Spleen (tissue), 11 donors: ENCODE measurements around the gene CHD6. TPM values are rescaled to one million over a fixed set of nuclear protein-coding genes. Genes with fewer than 3 reads are reported as not detected.

Experiments used
- DNase-seq: peaks from one replicate; pipeline ENCODE4 v3.0.0-alpha.2; 2020
- H3K27ac ChIP-seq, 8 donors: fragments of 200-600 bp; sonication (generic) in 7 of 8; 1 replicate in 4 of 8; 2 replicates in 4 of 8; pipeline versions ENCODE4 v1.5.0 to v1.8.0; 2016 to 2021; ENCODE audit warnings: inconsistent platforms in 4 of 8, mild to moderate bottlenecking in 4 of 8, moderate library complexity in 1 of 8
- H3K27me3 ChIP-seq, 7 donors: fragments of 200-600 bp; sonication (generic) in 6 of 7; replicated peaks in 1 of 7; 1 replicate in 4 of 7; 2 replicates in 3 of 7; pipeline versions ENCODE4 v1.5.0 to v1.8.0; 2016 to 2021; ENCODE audit warnings: inconsistent platforms in 3 of 7, mild to moderate bottlenecking in 1 of 7
- H3K36me3 ChIP-seq, 6 donors: fragments of 200-600 bp; sonication (generic) in 5 of 6; 1 replicate in 4 of 6; 2 replicates in 2 of 6; pipeline versions ENCODE4 v1.5.0 to v1.8.0; 2016 to 2021; ENCODE audit warnings: inconsistent platforms in 2 of 6
- H3K4me1 ChIP-seq, 6 donors: fragments of 200-600 bp; sonication (generic) in 5 of 6; 1 replicate in 3 of 6; 2 replicates in 3 of 6; pipeline versions ENCODE4 v1.5.0 to v1.8.0; 2016 to 2021; ENCODE audit warnings: inconsistent platforms in 3 of 6
- H3K4me3 ChIP-seq, 8 donors: fragments of 200-600 bp; sonication (generic) in 7 of 8; 1 replicate in 4 of 8; 2 replicates in 4 of 8; pipeline versions ENCODE4 v1.5.0 to v1.8.0; 2016 to 2021; ENCODE audit warnings: inconsistent platforms in 4 of 8, mild to moderate bottlenecking in 4 of 8, moderate library complexity in 2 of 8
- H3K9me3 ChIP-seq, 8 donors: fragments of 200-600 bp; sonication (generic) in 7 of 8; 1 replicate in 4 of 8; 2 replicates in 4 of 8; pipeline versions ENCODE4 v1.5.0 to v1.8.0; 2016 to 2021; ENCODE audit warnings: inconsistent platforms in 4 of 8
- POLR2A ChIP-seq, 3 donors: fragments of 450-650 bp; IDR thresholded peaks; one replicate each; pipeline ENCODE4 v1.5.1; 2017; ENCODE audit warnings: antibody characterized with exemption in 3 of 3, mild to moderate bottlenecking in 1 of 3
- POLR2AphosphoS5 ChIP-seq, 3 donors: sonication (generic); formaldehyde crosslinking; IDR thresholded peaks; one replicate each; pipeline ENCODE4 v1.5.1; 2017; ENCODE audit warnings: antibody characterized with exemption in 3 of 3
- WGBS, 5 donors: extraction: QIAGEN DNeasy Blood & Tissue Kit in 3 of 5; methylation state at CpG; one replicate each; pipeline versions ENCODE4 v1.1.5 to v1.1.7; 2013 to 2018; 5-methylcytosine and 5-hydroxymethylcytosine counted together
- intact Hi-C: fragments of 100-400 bp; cut with DNase I; formaldehyde crosslinking; loops from one replicate; pipeline ENCODE4 v1.15.0; 2023; ENCODE audit warnings: low total_unique reads
- polyA plus RNA-seq, 3 donors: library from polyadenylated mRNA; stranded (reverse); fragments of 200-250 nt; gene quantifications; one replicate each; pipeline ENCODE4 v1.2.1, GENCODE V29; 2013
- total RNA-seq, 7 donors: library from RNA; depleted of rRNA in 3 of 7; stranded (reverse); fragments of >200 nt in 3 of 7; fragmentation: NEBNext Ultra II Directional in 4 of 7; extraction: Animal tissue kit (Norgen Biotek cat#: 25700) in 4 of 7; gene quantifications; one replicate each; pipeline versions ENCODE4 v1.1.0 to v1.2.1, GENCODE V29; 2016 to 2021
- TF ChIP-seq, protein P1 (sequence below), 11 experiments: fragments of 200-600 bp in 7 of 11; fragments of 450-650 bp in 4 of 11; sonication (generic) in 4 of 11; IDR thresholded peaks in 8 of 11; conservative IDR thresholded peaks in 3 of 11; 1 replicate in 7 of 11; 2 replicates in 4 of 11; pipeline versions ENCODE4 v1.4.0 to v1.8.0; 2016 to 2021; ENCODE audit warnings: antibody characterized with exemption in 11 of 11, inconsistent platforms in 4 of 11, mild to moderate bottlenecking in 1 of 11
- donor health status: healthy with polysubstance abuse.
- donor health status: DM: no; HTN: no; CAD: no; lungs with moderate emphysema.
- donor health status: DM: no; HTN: no; CAD: no.
- donor health status: Bipolar disorder and iron deficiency.
- donor health status: healthy.
- donor health status: DM: no; HTN: no; CAD: no.
- donor health status: DM: yes; HTN: yes; CAD: no.

Gene CHD6
- total and polyA plus RNA-seq, 10 donors, result 4.2 to 68.3 (median 47.8) TPM

GRCh38 chr20:41566896-41567527 is 51.2 kb downstream of the CHD6 start:
- no peaks in the 10 kb centered on the region for H3K9me3 ChIP-seq
- TF ChIP-seq POLR2AphosphoS5 (IDR thresholded peaks at IDR 0.05), result no peak
- TF ChIP-seq, protein P1, sequence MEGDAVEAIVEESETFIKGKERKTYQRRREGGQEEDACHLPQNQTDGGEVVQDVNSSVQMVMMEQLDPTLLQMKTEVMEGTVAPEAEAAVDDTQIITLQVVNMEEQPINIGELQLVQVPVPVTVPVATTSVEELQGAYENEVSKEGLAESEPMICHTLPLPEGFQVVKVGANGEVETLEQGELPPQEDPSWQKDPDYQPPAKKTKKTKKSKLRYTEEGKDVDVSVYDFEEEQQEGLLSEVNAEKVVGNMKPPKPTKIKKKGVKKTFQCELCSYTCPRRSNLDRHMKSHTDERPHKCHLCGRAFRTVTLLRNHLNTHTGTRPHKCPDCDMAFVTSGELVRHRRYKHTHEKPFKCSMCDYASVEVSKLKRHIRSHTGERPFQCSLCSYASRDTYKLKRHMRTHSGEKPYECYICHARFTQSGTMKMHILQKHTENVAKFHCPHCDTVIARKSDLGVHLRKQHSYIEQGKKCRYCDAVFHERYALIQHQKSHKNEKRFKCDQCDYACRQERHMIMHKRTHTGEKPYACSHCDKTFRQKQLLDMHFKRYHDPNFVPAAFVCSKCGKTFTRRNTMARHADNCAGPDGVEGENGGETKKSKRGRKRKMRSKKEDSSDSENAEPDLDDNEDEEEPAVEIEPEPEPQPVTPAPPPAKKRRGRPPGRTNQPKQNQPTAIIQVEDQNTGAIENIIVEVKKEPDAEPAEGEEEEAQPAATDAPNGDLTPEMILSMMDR (IDR thresholded peaks at IDR 0.05 in 8 of 11, conservative IDR thresholded peaks at IDR 0.05 in 3 of 11), result no peak
- TF ChIP-seq POLR2A (IDR thresholded peaks at IDR 0.05), result no peak
- 92 to 100% (median 98%) methylated on average over 2 to 3 of the region's 3 CpGs for WGBS, 5 donors
- DNase-seq, result no peak
- H3K27me3 ChIP-seq, result no peaks in the 10 kb centered on the region
- H3K36me3 ChIP-seq, result peaks cover 0 to 12% (median 0%) of the 10 kb centered on the region in 6 donors
- H3K27ac ChIP-seq, result no peak overlapping the region
- H3K4me3 ChIP-seq, result no peak overlapping the region
- intact Hi-C loops, result no loop called here
- peaks cover 0 to 57% (median 32%) of the 10 kb centered on the region in 6 donors for H3K4me1 ChIP-seq

- Histone ChIP-seq H3K4me3 (no peak overlapping the region), H3K9me3 (no peaks in the 10 kb centered on the region), H3K27me3 (no peaks in the 10 kb centered on the region), H3K4me1 (peaks cover 0 to 62% (median 40%) of the 10 kb centered on the region in 6 donors), H3K36me3 (peaks cover 0 to 16% (median 0%) of the 10 kb centered on the region in 6 donors), H3K27ac (no peak overlapping the region)
- WGBS, 5 donors, result 91 to 98% (median 96%) methylated on average over 1 of the region's 1 CpG
- TF ChIP-seq POLR2AphosphoS5 (IDR thresholded peaks at IDR 0.05), result no peak
- TF ChIP-seq, protein P1 (IDR thresholded peaks at IDR 0.05 in 8 of 11, conservative IDR thresholded peaks at IDR 0.05 in 3 of 11), result no peak
- no peak for TF ChIP-seq POLR2A (IDR thresholded peaks at IDR 0.05)
- intact Hi-C loops, result no loop called here
- DNase-seq, result no peak
Observed at GRCh38 chr20:41563087-41563486, 55.1 kb downstream of the CHD6 start.

DNA sequence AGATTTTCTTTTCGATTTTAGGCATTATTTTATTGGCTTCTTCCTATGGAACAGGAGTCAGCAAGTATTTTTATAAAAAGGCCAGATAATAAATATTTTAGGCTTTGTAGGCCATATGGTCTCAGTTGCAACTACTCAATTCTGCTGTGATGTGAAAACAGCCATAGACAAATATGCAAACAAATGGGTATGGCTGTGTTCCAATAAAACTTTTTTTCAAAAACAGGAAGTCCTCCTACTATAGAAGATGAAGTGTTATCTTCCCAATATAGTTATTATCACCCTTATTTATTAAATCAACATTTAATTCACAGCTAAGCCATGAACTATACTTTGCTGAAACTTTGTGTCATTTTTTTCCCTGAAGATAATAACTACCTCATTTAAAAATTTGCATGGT is 57.2 kb downstream of the CHD6 start:
- DNase-seq, result no peak
- no peak for TF ChIP-seq POLR2AphosphoS5 (IDR thresholded peaks at IDR 0.05)
- TF ChIP-seq, protein P1 (IDR thresholded peaks at IDR 0.05 in 8 of 11, conservative IDR thresholded peaks at IDR 0.05 in 3 of 11), result no peak
- no peak for TF ChIP-seq POLR2A (IDR thresholded peaks at IDR 0.05)
- H3K4me1 ChIP-seq, result peaks cover 0 to 53% (median 30%) of the 10 kb centered on the region in 6 donors
- WGBS, 5 donors, result 77 to 87% (median 82%) methylated on average over 1 of the region's 1 CpG
- intact Hi-C loops, result no loop called here
- H3K27ac ChIP-seq, result no peak overlapping the region
- H3K36me3 ChIP-seq, result peaks cover 0 to 11% (median 0%) of the 10 kb centered on the region in 6 donors
- peaks cover 0 to 6% (median 0%) of the 10 kb centered on the region in 8 donors for H3K9me3 ChIP-seq
- no peak overlapping the region for H3K4me3 ChIP-seq
- no peaks in the 10 kb centered on the region for H3K27me3 ChIP-seq

DNA sequence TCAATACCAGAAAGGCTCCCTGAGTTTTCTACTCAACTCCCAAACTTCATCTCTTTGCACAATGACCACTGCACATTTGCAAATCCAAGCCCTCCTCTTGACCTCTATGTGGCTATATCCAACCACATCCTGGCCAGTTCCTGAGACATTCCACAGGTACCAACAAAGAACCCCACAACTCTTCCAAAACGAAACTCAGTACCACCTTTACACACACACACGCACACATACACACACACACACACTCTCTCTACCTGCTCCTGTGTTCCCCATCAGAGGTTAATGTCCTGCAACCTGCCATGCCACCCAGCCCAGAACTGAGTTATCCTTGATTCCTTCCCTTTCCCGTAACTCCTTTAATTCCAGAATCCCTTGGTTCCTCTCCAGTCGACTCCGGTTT is 58.5 kb downstream of the CHD6 start:
- intact Hi-C loops, result no loop called here
- Histone ChIP-seq H3K36me3 (peaks cover 0 to 11% (median 0%) of the 10 kb centered on the region in 6 donors), H3K27me3 (no peaks in the 10 kb centered on the region), H3K9me3 (peaks cover 0 to 9% (median 0%) of the 10 kb centered on the region in 8 donors), H3K27ac (no peak overlapping the region), H3K4me3 (no peak overlapping the region), H3K4me1 (peaks cover 0 to 53% (median 30%) of the 10 kb centered on the region in 6 donors)
- TF ChIP-seq POLR2AphosphoS5 (IDR thresholded peaks at IDR 0.05) (no peak), POLR2A (IDR thresholded peaks at IDR 0.05) (no peak)
- TF ChIP-seq, protein P1 (IDR thresholded peaks at IDR 0.05 in 8 of 11, conservative IDR thresholded peaks at IDR 0.05 in 3 of 11), result no peak
- WGBS, 5 donors, result 86 to 91% (median 90%) methylated on average over 5 of the region's 5 CpGs
- DNase-seq, result no peak
